Fibroblast of lung (primary cell): ENCODE results near the gene BICRA.

Source experiments
- EZH2 ChIP-seq: IDR thresholded peaks from 2 replicates; pipeline ENCODE4 v1.5.1; 2012; ENCODE audit warnings: low read length, control low read depth, mild to moderate bottlenecking; ENCODE audit errors: missing control alignments
- TF ChIP-seq, protein P1 (sequence below), 2 donors: IDR thresholded peaks in 1 of 2; conservative IDR thresholded peaks in 1 of 2; 1 replicate in 1 of 2; 2 replicates in 1 of 2; pipeline ENCODE4 v1.5.1; 2011 to 2012; ENCODE audit warnings: low read length in 2 of 2, control low read depth in 1 of 2, inconsistent platforms in 1 of 2, low read depth in 1 of 2, mild to moderate bottlenecking in 1 of 2

DNA sequence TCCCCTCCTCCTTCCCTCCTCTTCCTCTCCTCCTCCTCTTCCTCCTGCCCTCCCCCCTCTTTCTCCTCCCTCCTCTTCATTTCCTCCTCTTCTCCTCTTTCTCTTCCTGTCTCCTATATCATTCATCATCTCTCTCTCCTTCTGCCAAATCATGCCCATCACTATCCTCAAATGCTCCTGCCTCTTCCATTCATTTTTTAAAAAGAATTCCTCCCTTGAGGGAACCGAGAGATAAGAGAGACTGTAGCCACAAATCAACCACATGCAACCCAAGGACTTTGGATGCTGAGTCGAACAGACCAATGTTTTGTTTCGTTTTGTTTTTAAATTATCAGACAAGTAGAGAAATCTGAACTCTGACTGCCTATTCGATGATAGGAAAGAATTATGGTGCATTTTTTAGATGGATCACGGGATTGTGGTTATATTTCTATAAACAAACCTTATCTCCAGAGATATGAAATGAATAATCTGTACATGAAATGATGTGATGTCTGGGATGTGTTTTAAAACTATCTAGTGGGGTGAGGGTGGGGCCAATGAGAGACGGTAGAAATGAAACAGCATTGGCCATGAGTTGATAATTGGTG is 26.5 kb upstream of the BICRA start:
- TF ChIP-seq, protein P1, sequence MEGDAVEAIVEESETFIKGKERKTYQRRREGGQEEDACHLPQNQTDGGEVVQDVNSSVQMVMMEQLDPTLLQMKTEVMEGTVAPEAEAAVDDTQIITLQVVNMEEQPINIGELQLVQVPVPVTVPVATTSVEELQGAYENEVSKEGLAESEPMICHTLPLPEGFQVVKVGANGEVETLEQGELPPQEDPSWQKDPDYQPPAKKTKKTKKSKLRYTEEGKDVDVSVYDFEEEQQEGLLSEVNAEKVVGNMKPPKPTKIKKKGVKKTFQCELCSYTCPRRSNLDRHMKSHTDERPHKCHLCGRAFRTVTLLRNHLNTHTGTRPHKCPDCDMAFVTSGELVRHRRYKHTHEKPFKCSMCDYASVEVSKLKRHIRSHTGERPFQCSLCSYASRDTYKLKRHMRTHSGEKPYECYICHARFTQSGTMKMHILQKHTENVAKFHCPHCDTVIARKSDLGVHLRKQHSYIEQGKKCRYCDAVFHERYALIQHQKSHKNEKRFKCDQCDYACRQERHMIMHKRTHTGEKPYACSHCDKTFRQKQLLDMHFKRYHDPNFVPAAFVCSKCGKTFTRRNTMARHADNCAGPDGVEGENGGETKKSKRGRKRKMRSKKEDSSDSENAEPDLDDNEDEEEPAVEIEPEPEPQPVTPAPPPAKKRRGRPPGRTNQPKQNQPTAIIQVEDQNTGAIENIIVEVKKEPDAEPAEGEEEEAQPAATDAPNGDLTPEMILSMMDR (conservative IDR thresholded peaks at IDR 0.05 in 1 of 2, IDR thresholded peaks at IDR 0.05 in 1 of 2; ENCODE audit: low read depth in 1 of 2, low read length in 2 of 2), result no peak
- no peak for TF ChIP-seq EZH2
